ENCODE results near the gene SLC22A25. TPM values are rescaled to one million over a fixed set of nuclear protein-coding genes. Genes with fewer than 3 reads are reported as not detected.
"Not testable (repeated sequence)": the region's sequence is repeated elsewhere in the genome, so short reads cannot be mapped to it uniquely, and the experiment has no call there.

Gene SLC22A25
- under 1 TPM in 1 of 10 donors, not detected in 9; 0.04 TPM for polyA plus RNA-seq (ENCODE audit: insufficient read length in 10 of 10)
- long read RNA-seq, donor 1: 0 reads
- long read RNA-seq, donor 2: 0 reads
- long read RNA-seq, donor 3: 0 reads
- long read RNA-seq, donor 4: 0 reads
- long read RNA-seq, donor 5: 0 reads
- long read RNA-seq, donor 6: 0 reads
- long read RNA-seq, donor 7: 0 reads
- long read RNA-seq, donor 8: 0 reads
- long read RNA-seq, donor 9: 0 reads

DNA sequence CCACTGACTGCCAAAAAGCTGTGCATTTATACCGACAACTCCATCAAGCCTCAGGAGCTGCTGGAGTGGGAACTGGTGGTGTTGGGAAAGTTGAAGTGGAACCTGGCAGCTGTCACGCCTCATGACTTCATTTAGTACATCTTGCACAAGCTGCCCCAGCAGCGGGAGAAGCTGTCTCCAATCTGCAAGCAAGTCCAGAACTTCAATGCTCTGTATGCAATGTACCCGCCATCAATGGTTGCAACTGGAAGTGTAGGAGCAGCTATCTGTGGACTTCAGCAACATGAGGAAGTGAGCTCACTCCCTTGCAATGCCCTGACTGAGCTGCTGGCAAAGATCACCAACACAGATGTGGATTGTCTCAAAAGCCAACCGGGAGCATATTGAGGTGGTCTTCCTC, at the start of gene SLC22A25:
Gene SLC22A25 (minus strand): TSS at position 67 of the 400 bp plus-strand sequence. CDS start 13,947 bp downstream, outside the sequence.
- no peak for DNase-seq

DNA sequence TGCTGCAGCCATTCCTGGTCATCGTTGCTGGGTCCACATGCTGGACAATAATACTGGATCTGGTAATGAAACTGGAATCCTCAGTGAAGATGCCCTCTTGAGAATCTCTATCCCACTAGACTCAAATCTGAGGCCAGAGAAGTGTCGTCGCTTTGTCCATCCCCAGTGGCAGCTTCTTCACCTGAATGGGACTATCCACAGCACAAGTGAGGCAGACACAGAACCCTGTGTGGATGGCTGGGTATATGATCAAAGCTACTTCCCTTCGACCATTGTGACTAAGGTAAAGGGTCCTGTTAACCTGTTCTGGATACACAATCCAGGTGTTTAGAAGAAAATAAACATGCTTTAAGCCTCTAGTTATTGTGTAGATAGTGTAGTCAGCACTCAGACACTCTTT, 46.9 kb upstream of the SLC22A25 start:
- DNase-seq: no peak

DNA sequence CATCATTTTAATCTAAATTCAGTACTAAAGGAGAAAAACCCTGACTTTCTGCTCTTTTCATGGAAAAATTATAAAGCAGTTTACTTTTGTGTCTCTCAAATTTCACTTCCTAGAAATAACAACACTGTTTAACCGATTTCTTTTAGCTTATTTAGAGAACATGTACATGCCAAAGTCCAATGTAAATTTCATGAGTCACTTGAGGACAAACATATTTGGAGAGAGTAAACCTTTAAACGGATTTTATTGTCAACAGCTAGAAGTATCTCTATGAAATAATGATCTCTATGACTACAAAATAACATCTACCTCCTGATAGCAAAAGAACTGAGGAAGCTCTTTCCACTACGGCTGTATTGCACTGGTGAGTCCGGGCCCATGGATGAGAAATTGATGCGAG, 46.3 kb upstream of the SLC22A25 start:
- DNase-seq: no peak

DNA sequence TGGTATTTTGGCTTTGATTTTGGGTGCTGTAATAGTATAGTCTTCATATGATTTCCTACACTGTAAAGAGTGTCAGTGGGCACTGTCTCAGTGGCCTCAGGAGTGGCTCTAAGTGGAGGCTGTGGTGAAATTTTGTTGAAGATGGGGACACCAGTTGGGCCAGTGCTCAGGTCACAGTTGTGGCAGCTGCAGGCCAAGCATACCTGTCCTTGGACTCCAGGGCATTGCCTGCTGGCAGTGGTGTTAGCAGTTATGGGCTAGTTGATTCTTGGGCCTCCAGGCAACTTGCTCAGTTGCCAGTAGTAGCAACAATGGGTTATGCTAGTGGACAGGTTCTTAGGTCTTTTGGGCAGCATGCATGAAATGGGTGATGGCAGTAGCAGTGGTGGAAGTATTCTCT, 39.2 kb upstream of the SLC22A25 start:
- DNase-seq: no peak

DNA sequence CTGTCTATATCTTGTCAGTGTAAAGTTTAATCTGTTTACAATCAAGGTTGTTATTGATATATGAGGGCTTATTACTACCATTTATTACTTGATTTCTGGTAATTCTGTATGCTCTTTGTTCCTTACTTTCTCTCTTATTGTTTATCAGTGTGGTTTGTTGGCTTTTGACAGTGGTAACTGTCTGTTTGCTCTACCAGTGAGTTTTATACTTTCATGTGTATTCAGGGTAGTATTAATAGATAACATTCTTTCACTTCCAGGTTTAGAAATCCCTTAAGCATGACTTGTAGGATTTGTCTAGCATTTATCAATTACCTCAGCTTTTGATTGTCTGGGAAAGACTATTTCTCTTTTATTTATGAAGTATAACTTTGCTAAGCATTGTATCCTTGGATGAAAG, 37.5 kb upstream of the SLC22A25 start:
- DNase-seq: no peak

DNA sequence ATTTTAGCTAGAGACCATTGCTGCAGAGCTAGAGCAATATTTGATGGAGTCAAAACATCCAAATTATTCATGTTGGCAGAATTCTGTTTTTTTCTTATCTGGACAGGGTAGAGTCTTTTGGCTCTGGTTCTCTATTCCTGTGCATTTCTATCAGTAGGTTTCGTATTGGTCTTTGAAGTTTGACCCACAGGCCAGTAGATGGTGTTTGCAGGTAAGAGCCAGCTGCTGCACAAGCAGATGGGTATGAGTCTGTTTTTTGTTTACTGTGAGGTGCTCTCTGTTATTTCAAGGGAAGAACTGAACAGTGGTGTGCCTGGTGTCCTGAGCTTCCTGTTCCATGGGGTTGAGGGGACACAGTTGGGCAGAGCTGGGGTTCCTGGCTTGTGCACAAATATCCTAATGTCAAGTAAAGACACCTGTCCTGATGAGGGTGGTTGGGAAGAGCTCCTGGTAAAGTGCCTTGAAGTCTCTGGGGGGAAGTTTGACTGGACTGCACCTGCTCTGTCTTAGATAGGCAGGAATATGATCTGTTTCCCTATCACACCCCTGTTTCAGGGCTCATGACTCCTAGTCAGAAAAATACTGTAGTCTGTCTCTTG, 34.0 kb upstream of the SLC22A25 start:
- no peak for DNase-seq

DNA sequence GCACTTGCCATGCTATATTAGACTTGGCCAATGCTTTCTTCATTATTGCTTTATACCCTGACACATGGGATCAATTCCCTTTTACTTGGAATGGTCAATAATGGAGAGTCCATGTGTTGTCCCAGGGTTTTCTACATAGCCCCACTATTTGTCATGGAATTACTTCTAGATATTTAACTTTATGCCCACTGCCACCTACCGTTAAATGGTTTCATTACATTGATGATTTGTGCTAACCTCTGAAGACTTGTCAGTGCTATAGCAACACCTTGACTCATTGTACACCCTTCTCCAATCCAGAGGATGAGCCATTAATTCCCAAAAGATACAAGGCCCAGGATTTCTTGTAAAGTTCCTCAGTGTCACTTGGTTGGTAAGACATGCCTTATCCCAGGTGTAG, 31.4 kb upstream of the SLC22A25 start:
- DNase-seq: no peak

DNA sequence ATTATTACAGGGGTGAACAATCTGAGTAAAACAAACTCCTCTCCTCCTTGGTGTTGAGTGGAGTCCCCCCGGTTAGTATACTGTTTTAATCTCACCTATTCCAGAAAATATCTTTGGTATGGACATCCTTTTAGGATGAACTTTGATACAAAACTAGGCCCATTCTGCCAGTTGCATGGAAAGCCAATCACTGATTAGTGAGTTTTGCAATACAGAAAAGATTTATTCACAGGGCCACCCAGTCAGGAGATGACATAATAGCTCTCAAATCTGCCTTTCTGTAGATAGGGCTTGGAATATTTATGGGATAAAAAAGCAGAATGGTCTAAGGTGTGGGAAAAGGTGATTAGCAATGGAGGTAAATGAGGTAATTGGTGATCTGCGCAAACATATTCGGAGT, 30.3 kb upstream of the SLC22A25 start:
- no peak for DNase-seq

DNA sequence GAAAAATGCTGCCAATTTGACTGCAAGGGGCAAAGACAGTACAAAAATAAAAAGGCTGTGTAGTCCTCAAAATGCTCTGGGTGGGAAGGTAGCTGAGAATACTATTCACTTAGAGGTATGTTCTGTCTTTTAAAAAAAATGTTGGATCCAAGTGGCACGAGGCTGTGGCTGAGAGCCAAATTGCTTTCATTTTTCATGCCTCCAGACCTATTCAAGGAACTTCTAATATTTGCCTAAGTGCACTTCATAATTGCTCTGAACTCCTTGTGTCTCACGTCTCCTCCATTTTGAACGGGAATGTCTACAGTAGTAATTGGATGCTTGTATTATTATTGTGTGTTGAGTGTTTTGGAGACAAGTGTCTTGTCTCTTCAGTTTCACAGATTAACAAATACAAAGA, 19.1 kb upstream of the SLC22A25 start:
- no peak for DNase-seq

DNA sequence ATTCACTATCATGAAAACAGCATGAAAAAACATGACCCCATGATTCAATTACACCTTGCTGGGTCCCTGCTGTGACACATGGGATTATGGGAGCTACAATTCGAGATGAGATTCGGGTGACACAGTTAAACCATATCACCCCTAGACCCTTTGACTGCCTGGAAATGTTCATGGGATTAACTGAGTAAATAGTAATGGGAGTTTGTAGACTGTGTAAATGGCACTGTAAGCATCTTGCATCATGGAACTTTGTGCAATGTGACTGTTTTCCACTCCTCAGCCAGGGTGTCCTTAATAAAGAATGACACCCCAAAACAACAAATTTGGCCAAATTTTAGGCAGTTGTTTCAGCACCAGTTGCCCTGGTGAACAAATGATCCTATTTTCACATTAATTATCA, 7.9 kb upstream of the SLC22A25 start:
- no peak for DNase-seq

DNA sequence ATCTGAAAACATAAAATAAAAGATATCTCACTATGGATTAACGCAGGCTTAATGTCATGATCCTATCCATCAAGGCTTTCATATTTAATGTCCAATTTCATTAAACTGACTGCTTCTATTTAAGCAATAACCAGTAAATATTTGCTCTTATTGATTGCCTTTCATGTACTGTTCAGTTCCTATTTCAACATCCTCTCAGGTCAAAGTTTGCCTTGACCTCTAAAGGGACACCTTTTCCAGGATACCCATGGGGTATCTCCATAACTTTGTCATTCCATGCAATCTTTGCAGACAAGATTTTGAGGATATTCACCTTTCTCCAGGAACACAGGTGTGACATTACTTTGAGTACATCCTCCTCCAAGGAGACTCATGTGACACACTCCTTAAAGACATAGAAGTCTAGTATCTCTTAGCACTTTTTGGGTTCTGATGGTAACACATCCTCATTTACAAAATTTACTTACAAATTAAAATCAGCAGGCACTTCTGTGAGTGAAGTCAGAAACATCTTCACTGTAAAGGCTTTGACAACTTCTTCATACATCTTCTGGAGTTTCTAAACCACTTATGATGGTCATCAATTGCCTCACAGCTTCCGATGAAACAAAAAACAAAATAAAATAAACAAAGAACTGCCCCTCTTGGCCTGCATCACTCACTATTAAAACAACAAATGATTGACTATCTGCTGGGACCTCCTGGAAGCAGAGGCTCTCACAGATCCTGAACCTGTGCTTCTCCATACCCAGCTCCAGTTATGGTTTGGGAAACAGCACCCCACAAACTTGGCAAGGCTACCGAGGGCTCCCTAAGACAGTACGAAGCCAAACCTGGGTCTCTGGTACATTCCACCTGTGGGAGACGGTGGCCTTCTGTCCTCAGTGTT, 7.0 kb upstream of the SLC22A25 start:
- DNase-seq: no peak

DNA sequence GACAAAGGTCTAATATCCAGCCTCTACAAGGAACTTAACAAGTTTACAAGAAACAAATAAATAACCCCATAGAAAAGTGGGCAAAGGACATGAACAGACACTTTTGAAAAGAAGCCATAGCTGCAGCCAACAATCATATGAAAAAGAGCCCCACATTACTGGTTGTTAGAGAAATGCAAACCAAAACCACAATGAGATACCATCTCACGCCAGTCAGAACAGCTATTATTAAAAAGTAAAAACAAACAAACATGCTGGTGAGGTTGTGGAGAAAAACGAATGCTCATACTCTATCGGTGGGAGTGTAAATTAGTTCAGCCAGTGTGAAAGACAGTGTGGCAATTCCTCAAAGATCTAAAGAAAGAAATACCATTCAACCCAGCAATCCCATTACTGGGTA, 5.6 kb upstream of the SLC22A25 start:
- no peak for DNase-seq

DNA sequence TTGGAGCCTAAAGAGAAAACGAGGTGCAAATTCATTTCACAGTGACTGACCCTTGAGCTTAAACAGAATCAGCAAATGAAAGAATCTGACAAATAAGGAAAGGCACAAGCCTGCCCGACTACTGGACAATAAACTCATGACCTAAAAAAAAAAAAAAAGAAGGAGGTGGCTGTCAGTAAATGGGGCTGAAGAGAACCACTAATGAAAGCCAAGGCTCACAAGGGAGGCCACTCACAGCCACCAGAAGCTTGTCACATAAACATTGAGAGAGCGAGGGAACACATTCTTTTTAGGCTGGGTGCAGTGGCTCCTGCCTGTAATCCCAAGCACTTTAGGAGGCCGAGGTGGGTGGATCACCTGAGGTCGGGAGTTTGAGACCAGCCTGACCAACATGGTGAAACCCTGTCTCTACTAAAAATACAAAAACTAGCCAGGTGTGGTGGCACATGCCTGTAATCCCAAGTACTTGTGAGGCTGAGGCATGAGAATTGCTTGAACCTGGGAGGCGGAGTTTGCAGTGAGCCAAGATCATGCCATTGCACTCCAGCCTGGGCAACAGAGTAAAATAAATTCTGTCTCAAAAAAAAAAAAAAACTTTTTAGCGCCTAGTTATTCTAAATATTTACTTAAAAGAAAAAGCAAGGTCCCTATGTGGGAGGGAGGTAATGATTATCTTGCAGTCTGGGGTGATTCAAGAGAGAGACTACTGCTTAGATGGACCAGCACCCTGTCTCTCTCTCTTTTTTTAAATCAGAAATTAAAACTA, 4.0 kb upstream of the SLC22A25 start:
- DNase-seq: not testable (repeated sequence)

DNA sequence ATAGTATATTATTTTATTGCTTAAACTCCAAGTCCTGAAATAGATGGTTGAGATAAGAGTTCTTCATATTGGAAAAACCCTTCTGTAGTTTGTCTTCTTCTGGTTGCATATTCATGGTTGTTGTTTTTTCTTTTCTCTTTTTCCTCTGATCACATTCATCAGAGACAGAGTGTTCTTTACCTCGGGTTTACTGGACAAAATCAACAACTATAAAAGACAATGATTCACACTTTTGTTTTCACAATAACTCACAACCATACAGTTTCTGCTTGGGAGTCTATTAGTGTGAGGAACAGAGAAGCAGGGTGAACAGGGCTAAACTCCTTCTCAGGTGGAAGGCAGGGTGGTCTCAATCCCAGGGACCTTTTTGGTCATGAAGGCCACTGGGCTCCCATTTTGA, 2.6 kb upstream of the SLC22A25 start:
- no peak for DNase-seq

DNA sequence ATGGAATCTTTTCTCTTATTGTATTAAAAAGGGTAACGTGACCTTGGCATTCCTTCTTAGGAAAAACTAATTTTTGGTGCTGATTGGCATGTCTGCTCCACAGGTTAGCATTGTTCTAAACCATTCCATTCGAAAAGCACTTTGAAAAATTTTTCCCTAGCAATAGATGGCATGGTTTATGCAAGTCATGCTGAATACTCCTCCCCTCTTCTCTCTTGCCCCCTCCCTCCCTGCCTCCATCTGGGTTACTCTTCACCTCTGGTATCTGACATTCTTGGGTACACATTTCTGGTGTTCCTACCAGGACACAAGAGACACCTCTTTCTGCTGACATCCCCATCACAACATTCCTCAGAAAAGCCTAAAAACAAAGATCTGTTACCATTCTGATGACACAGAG, 1.5 kb upstream of the SLC22A25 start:
- no peak for DNase-seq

DNA sequence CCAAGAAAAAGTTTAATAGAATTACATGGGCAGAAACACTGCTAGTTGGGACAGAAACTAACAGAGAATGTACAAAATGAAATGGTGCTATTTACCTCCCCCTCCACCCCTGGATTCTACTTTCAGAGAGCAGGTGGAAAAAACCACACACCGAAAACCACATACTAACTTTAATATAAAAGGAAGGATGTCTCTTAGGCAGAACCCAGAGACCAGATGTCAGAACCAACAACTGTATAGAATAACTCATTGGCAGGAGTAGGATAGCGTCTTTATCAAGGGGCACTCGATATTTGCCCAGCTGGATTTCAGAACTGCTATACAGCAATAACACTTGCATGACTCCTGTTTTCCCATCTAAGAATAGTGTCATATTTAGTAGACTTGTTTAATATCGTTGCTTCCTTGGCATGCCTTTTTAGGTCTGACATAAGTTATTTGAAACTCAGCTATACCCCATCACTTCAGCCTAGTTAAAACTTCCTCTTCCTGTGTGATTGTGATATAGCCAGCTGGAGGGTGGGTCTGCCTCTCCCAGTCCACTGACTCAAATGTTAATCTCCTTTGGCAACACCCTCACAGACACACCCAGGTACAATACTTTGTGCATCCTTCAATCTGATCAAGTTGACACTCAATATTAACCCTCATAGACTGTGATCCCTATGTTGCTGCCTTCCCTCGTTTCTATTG, 1.2 kb downstream of the SLC22A25 start:
- DNase-seq: no peak

DNA sequence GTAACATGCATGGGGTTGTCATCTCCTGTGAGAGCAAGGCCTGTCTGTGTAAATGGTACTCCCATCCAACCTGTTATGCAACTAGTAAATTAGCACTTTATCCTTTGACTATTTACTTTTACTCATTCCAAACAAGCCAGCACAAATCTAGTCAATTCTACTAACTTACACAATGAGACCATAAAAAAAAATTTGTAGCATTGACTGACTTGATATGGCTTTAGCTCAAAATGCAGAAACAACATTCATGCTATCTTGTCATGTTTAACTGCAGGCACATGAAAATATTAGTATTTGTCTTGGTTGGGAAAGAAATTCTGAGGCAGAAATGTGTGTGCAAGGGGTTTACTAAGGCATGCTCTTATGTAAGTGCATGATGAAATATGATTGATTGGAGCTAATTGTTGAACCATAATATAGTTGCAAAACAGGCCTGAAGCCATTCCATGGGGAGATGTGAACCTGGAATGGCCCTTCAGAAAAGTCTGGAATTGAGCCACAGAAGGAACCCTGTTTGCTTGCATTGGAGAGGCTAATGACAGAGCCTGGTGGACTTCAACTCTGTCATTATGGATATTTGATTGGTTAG, 2.5 kb downstream of the SLC22A25 start:
- no peak for DNase-seq

DNA sequence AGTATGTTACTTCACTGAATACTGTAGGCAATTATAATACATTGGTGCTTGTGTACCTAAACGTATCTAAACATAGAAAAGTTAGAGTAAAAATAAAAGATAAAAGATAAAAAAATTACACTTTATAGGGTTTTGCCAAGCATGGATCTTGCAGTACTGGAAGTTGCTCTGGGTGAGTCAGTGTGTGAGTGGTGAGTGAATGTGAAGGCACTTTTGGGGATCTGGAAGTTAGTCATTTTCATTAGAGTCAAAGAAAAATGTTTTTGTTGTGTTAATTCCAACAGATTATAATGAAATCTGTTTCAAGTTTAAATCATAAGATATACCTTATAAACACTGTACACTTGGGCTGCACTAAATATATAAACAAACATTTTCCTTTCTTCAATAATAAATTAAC, 3.3 kb downstream of the SLC22A25 start:
- no peak for DNase-seq

DNA sequence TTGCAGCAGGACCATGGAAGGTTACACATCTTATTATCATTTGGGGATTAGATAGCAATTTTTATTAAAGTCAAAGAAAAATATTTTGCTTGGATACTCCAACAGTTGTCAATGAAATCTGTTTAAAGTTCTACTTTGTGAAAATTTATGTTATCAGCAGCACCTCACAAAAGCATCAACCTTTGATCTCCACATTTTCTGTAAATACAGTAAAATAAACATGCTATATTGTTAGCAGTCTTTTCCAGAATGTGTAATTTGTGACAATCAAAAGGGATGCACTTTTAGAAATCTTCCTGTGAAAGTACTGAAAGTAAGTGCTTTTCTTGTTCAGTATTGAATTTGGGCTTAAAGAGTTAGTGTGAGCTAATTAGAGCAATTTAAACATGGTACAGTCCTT, 4.1 kb downstream of the SLC22A25 start:
- DNase-seq: no peak

DNA sequence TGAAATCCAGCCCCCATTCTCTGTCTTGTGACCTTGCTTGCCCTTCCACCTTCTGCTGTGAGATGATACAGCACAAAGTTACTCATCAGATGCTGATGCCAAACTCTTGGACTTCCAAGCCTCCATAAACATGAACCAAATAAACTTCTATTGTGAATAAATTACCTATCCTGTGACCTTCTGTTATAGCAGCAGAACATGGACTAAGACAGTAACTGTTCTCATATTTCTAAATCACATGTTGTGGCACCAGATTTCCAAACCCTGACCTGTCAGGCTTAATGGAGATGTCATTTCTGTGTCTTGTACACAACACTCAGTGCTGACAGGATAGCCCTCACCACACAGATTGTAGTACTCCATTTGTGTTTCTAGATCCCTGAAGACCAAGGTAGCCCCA, 6.0 kb downstream of the SLC22A25 start:
- DNase-seq: no peak
